ENCODE results near the gene PCDH1.

PCDH1 gene

GRCh38 chr5:141914199-141914743 is 36.1 kb upstream of the PCDH1 start:
- peak; percentile 48 for ATAC-seq
- TF ChIP-seq ARNTL (CRISPR knock-in tag; IDR thresholded peaks at IDR 0.05; ENCODE audit: borderline replicate concordance, low read depth), result no peak
- TF ChIP-seq PATZ1 (CRISPR knock-in tag; IDR thresholded peaks at IDR 0.05; ENCODE audit: borderline replicate concordance), result no peak
- no peak for TF ChIP-seq RARB (CRISPR knock-in tag; IDR thresholded peaks at IDR 0.05)
- TF ChIP-seq TCF4 (CRISPR knock-in tag; IDR thresholded peaks at IDR 0.05; ENCODE audit: borderline replicate concordance), result no peak
- TF ChIP-seq, protein P1, sequence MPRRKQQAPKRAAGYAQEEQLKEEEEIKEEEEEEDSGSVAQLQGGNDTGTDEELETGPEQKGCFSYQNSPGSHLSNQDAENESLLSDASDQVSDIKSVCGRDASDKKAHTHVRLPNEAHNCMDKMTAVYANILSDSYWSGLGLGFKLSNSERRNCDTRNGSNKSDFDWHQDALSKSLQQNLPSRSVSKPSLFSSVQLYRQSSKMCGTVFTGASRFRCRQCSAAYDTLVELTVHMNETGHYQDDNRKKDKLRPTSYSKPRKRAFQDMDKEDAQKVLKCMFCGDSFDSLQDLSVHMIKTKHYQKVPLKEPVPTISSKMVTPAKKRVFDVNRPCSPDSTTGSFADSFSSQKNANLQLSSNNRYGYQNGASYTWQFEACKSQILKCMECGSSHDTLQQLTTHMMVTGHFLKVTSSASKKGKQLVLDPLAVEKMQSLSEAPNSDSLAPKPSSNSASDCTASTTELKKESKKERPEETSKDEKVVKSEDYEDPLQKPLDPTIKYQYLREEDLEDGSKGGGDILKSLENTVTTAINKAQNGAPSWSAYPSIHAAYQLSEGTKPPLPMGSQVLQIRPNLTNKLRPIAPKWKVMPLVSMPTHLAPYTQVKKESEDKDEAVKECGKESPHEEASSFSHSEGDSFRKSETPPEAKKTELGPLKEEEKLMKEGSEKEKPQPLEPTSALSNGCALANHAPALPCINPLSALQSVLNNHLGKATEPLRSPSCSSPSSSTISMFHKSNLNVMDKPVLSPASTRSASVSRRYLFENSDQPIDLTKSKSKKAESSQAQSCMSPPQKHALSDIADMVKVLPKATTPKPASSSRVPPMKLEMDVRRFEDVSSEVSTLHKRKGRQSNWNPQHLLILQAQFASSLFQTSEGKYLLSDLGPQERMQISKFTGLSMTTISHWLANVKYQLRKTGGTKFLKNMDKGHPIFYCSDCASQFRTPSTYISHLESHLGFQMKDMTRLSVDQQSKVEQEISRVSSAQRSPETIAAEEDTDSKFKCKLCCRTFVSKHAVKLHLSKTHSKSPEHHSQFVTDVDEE (CRISPR knock-in tag; IDR thresholded peaks at IDR 0.05), result no peak
- no peak for TF ChIP-seq ZNF8 (CRISPR knock-in tag; IDR thresholded peaks at IDR 0.05)
- TF ChIP-seq TOX (CRISPR knock-in tag; IDR thresholded peaks at IDR 0.05; ENCODE audit: borderline replicate concordance), result no peak
- TF ChIP-seq, protein P2, sequence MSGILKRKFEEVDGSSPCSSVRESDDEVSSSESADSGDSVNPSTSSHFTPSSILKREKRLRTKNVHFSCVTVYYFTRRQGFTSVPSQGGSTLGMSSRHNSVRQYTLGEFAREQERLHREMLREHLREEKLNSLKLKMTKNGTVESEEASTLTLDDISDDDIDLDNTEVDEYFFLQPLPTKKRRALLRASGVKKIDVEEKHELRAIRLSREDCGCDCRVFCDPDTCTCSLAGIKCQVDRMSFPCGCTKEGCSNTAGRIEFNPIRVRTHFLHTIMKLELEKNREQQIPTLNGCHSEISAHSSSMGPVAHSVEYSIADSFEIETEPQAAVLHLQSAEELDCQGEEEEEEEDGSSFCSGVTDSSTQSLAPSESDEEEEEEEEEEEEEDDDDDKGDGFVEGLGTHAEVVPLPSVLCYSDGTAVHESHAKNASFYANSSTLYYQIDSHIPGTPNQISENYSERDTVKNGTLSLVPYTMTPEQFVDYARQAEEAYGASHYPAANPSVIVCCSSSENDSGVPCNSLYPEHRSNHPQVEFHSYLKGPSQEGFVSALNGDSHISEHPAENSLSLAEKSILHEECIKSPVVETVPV (CRISPR knock-in tag; IDR thresholded peaks at IDR 0.05), result no peak
- TF ChIP-seq ZNF70 (CRISPR knock-in tag; IDR thresholded peaks at IDR 0.05), result no peak
- TF ChIP-seq, protein P3, sequence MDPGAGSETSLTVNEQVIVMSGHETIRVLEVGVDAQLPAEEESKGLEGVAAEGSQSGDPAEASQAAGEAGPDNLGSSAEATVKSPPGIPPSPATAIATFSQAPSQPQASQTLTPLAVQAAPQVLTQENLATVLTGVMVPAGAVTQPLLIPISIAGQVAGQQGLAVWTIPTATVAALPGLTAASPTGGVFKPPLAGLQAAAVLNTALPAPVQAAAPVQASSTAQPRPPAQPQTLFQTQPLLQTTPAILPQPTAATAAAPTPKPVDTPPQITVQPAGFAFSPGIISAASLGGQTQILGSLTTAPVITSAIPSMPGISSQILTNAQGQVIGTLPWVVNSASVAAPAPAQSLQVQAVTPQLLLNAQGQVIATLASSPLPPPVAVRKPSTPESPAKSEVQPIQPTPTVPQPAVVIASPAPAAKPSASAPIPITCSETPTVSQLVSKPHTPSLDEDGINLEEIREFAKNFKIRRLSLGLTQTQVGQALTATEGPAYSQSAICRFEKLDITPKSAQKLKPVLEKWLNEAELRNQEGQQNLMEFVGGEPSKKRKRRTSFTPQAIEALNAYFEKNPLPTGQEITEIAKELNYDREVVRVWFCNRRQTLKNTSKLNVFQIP (CRISPR knock-in tag; IDR thresholded peaks at IDR 0.05; ENCODE audit: borderline replicate concordance, low read depth), result no peak
- TF ChIP-seq CREB5 (CRISPR knock-in tag; IDR thresholded peaks at IDR 0.05; ENCODE audit: low read depth), result no peak
- no peak for TF ChIP-seq CSDC2 (CRISPR knock-in tag; IDR thresholded peaks at IDR 0.05)
- no peak for TF ChIP-seq ZC3H10 (CRISPR knock-in tag; IDR thresholded peaks at IDR 0.05)
- TF ChIP-seq BACH2 (CRISPR knock-in tag; IDR thresholded peaks at IDR 0.05; ENCODE audit: borderline replicate concordance), result no peak
- no peak for TF ChIP-seq SNAI2 (CRISPR knock-in tag; IDR thresholded peaks at IDR 0.05)

- no peak for ATAC-seq
- TF ChIP-seq ZNF8 (CRISPR knock-in tag; IDR thresholded peaks at IDR 0.05) (no peak), ARNTL (CRISPR knock-in tag; IDR thresholded peaks at IDR 0.05; ENCODE audit: borderline replicate concordance, low read depth) (no peak), TCF4 (CRISPR knock-in tag; IDR thresholded peaks at IDR 0.05; ENCODE audit: borderline replicate concordance) (no peak), CREB5 (CRISPR knock-in tag; IDR thresholded peaks at IDR 0.05; ENCODE audit: low read depth) (no peak), CSDC2 (CRISPR knock-in tag; IDR thresholded peaks at IDR 0.05) (no peak), ZNF70 (CRISPR knock-in tag; IDR thresholded peaks at IDR 0.05) (no peak)
- TF ChIP-seq, protein P1 (CRISPR knock-in tag; IDR thresholded peaks at IDR 0.05), result no peak
Observed at GRCh38 chr5:141913560-141914198, 35.5 kb upstream of the PCDH1 start.

Data from SK-N-SH treated with all-trans-retinoic acid at 6 μM for 48 hours (cell line).